Glomerular visceral epithelial cell (primary cell): Measurements from ENCODE around the gene ITGA2.

Source experiments
- DNase-seq: peaks from one replicate; pipeline ENCODE4 v3.0.0-alpha.2; 2016; ENCODE audit errors: extremely low spot score

ITGA2 gene

DNA sequence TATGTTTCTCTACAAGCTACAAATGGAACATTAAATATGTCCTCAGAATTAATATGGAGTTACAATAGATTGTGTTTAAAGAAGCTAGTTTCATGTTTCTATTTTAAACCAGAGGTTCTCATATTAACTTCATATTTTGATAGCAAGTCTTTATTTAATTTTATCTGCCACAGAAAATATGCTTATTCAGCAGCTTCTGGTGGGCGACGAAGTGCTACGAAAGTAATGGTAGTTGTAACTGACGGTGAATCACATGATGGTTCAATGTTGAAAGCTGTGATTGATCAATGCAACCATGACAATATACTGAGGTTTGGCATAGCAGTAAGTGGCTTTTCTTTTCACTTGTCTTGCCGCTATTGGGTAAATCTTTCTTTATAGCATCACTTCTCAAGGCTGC lies 66.2 kb downstream of the ITGA2 start:
- DNase-seq = no peak

DNA sequence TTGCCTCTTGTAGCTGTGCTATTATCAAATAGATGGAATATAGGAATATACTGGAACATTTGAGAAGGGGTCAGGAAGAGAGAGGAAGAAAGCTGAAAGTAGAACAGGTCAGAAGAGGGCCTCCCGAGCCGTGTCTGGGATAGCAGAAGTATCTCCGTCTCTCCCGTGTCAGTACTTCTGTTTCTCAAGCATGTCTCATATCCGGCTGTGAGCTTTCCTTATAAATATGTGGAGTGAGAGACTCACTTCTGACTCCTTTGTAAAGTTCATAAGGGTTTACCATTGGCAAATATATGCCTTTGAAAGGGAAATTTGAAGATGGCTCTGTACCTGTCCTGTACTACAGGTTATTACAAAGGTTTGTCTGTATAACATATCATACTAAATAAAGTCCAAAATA lies 70.1 kb downstream of the ITGA2 start:
- DNase-seq = no peak

GRCh38 chr5:53063176-53063575 lies 74.0 kb downstream of the ITGA2 start:
- DNase-seq = no peak

DNA sequence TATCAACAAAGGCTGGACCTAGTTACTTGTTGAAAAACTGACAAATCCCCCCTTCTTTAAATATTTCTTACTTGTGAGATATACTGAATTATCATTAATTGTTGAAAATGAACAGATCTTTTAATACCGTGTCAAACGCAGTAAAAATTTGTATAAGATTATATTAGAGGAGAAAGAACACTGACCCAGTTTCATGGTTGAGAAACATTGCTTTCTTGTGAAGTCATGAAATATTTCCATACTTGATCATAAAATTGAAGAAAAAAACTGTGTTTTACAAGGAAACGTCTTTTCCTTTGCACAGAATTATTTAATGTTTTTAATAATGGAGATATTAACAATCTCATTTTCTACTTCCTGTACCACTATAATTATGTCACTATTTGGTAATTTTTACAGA lies 74.6 kb downstream of the ITGA2 start:
- DNase-seq = no peak

GRCh38 chr5:53066088-53066487 lies 76.9 kb downstream of the ITGA2 start:
- DNase-seq = no peak

GRCh38 chr5:53067641-53068040 lies 78.5 kb downstream of the ITGA2 start:
- no peak for DNase-seq

DNA sequence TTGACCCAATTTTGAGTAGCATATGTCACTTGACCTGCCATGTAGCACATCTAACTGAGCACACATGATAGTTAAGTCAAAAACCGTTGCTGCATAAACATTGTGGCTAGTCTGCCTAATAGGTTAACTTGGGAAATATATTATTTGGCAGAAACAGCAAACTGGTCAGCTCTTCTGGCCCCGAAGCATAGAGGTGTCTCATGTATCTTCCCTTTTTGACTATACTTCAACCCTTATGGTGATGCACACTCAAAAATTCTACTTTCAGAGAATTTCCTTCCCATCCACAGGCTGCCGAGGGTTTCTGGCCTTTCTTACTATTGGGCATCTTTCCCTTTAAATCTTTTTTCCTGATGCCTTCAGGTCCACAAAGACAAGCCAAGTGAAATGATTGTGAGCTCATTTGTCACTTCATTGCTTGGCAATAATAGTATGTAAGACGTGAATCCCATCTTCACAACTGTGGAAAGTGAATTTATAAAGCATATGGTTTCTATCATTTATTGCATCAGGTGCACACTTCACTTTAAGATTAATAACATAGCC lies 79.2 kb downstream of the ITGA2 start:
- no peak for DNase-seq

- DNase-seq = peak; percentile 82
These were observed 80.5 kb downstream of the ITGA2 start for GRCh38 chr5:53069626-53070025.

GRCh38 chr5:53071298-53071697 lies 82.1 kb downstream of the ITGA2 start:
- no peak for DNase-seq

DNA sequence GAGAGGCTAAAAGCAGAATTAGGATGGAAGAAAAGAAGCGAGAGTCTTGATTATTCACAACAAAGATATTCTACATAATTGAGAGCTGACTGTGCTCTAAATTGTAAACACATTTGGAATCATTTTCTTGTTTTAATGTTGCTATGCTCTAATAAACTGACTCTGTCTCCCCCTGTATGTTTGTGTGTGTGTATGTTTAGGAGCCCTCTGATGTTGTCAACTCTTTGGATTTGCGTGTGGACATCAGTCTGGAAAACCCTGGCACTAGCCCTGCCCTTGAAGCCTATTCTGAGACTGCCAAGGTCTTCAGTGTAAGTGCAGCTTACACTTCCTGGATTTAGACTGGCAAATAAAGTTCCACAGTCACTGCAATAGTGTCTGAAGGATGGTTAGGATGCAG lies 82.6 kb downstream of the ITGA2 start:
- no peak for DNase-seq

- DNase-seq = no peak
These were observed 84.2 kb downstream of the ITGA2 start for GRCh38 chr5:53073348-53073747.

- no peak for DNase-seq
These were observed 86.9 kb downstream of the ITGA2 start for GRCh38 chr5:53076014-53076583.

GRCh38 chr5:53080271-53080670 lies 91.1 kb downstream of the ITGA2 start:
- no peak for DNase-seq

GRCh38 chr5:53083927-53084326 lies 94.8 kb downstream of the ITGA2 start:
- no peak for DNase-seq

DNA sequence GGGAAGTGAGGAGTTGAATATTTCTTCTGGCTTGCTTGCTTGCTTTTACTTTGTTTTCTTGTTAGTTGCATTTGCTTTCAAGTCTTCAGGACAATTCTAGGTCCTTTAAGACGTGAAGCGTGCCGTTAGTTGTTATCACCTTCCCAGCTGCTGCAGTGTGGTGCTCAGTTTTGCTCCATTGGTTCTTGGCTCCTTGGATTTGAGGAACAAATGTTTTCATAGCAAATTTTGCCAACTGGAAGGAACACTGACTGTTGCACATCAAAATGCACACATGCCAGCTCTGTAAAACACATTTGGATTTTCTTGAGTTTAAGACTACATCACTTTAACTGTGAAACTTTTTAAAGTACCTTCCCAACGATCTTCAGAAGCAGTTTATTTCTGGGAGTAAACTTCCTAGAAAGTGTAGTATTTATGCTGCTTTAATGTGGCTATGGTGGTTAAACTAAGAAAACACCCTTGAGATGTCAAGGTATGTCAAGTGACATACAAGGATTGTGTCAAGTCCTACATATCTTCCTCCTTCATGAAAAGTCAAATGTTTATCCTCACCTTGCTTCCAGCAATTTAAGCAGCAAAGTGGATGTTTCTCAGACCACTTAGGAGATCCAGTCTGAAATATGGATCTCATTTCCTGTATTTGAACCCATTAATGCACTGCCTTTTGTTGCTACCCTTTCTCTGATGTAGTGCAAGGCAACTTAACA lies 95.5 kb downstream of the ITGA2 start:
- no peak for DNase-seq

GRCh38 chr5:53087171-53087570 lies 98.0 kb downstream of the ITGA2 start:
- DNase-seq = no peak

GRCh38 chr5:53087621-53088121 lies 98.5 kb downstream of the ITGA2 start:
- DNase-seq = no peak

DNA sequence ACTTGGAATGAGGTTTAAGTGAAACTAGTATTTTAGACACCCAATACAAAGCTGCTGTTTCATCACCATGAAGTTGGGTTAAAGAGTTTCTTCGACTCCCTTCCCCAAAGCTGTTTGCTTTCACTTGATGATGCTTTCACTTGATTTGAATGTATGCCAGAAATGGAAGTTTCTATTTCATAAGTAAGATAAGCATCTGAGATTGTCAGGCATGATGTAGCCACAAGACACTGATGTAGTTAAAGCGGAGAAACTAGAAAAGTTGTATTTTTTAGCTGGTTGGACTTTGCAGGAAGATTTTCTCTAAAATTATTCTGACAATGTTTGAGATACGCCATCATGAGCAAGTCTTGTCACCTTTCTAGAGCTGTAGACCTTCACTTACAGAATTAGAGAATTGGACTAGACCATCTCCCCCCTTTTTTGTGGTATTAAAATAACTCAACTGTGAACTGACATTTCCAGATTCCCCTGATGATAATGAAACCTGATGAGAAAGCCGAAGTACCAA lies 100.4 kb downstream of the ITGA2 start:
- no peak for DNase-seq

DNA sequence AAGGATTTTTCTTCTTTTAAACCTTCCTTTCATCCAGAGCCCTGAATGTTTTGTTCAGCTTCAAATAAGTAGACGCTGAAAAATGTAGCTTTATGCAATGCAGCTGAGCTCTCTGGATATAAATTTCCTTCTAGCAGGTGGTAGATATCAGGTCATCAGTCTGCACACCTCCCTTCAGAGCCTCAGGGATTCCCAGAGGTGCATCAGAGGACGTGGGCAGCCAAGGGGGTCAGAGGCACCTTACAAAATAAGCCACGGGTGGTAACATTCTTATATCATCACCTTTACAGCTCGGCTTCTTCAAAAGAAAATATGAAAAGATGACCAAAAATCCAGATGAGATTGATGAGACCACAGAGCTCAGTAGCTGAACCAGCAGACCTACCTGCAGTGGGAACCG lies 101.1 kb downstream of the ITGA2 start:
- no peak for DNase-seq

- DNase-seq = peak; percentile 64
These were observed 102.1 kb downstream of the ITGA2 start for GRCh38 chr5:53091289-53091688.

GRCh38 chr5:53092242-53092641 lies 103.1 kb downstream of the ITGA2 start:
- DNase-seq = no peak

GRCh38 chr5:53095217-53095616 lies 106.1 kb downstream of the ITGA2 start:
- no peak for DNase-seq

DNA sequence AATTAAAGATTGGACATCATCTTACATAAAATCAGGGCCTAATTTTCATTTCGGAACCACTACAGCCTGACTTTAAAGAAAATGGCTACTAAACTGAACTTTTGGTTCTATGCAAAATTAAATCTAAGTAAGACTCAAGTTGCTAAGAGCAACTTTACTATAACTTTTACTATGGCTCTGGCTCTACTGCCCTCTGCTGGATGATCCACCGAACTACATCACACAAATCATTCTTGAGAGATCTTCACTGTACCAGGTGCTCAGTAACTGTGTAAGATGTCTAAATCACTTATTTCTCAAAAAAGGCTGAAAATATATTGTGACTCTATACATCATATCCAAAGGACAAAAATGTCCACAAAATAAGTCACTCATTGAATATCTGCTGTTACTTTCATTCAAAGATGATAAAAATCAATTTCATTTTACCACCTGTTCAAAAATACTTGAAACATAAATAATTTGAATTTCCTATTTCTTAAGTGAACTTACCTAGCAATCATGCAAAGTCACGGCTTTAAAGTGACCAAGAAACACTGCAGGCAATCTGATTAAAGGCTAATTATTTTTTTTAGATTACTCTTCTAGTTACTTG lies 106.9 kb downstream of the ITGA2 start:
- peak; percentile 74 for DNase-seq
